ENCODE results near the gene CORO2B.

- no peak for TF ChIP-seq CTCF (conservative IDR thresholded peaks at IDR 0.05; ENCODE audit: low read depth in 2 of 2)
- TF ChIP-seq POLR2AphosphoS5 (IDR thresholded peaks at IDR 0.05; ENCODE audit: low read depth): no peak
- TF ChIP-seq REST (IDR thresholded peaks at IDR 0.05; ENCODE audit: unreplicated experiment): no peak
- no peak for TF ChIP-seq EZH2 (IDR thresholded peaks at IDR 0.05; ENCODE audit: low read depth, unreplicated experiment)
- no peak for TF ChIP-seq NANOG (IDR thresholded peaks at IDR 0.05; ENCODE audit: borderline replicate concordance)
- no peak for TF ChIP-seq ETS1 (IDR thresholded peaks at IDR 0.05)
- TF ChIP-seq ZNF114 (CRISPR knock-in tag; IDR thresholded peaks at IDR 0.05): no peak
- TF ChIP-seq EZH2phosphoT487 (IDR thresholded peaks at IDR 0.05; ENCODE audit: unreplicated experiment): no peak
- no peak for TF ChIP-seq STAT1 (IDR thresholded peaks at IDR 0.05; ENCODE audit: unreplicated experiment)
These were observed 42.7 kb downstream of the CORO2B start for GRCh38 chr15:68621535-68621934.

Data from GM23338 (cell line).